Measurements from ENCODE around the gene PYCR2.

PYCR2 gene

DNA sequence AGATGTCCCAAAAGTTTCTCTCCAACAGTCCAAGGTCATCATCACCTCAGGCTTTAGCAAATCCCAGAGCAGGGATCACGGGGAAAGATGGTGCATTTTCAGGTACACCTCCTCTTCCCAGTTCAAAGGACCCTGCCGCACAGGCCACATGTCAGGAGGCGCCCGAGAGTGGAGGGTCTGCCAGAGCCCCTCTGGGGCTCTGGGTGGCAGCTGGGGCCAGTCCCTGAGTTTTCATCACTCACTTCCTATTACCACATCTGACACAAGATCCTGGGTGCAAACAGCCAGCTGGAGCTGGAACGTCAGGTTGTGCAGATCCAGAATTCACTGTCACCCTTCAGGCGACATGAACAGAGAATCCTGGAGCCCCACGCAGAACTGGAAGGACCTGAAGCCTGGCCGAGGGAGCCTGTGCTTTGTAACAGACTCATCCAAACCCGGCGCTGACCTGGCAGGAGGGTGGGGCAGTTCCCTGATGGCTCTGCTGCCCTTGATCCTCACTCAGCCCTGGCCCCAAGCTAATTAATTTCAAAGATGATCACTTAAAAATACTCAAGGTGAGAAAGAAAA, 50.7 kb downstream of the PYCR2 start:
- FAIRE-seq: no peak

- no peak for FAIRE-seq
Observed at GRCh38 chr1:225872075-225872430, 52.0 kb downstream of the PYCR2 start.

- FAIRE-seq: no peak
Observed at GRCh38 chr1:225871359-225872074, 52.5 kb downstream of the PYCR2 start.

DNA sequence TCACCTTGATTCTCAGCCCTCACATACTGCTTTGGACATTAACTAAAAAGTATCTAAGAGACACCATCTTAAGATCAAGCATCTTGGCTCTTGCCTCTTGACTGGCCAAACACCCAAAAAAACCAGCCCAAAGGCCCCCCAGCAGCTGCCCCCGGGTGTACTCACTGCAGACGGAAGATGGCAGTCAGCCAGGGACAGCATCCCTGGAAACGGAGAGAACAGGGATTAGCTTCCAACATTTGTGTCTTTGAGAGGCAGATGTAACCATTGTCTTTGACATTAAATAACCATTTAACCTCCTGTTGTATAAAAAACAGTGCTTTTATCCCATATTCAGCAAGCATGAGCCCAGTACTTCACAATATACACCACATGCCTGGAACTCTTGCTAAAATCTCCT, 53.1 kb downstream of the PYCR2 start:
- no peak for FAIRE-seq
